Activated naive CD4-positive, alpha-beta T cell treated with anti-CD3 and anti-CD28 coated beads for 36 hours (primary cell): ENCODE measurements around the gene LRP4. TPM values are rescaled to one million over a fixed set of nuclear protein-coding genes. Genes with fewer than 3 reads are reported as not detected.
"Not testable (repeated sequence)": the region's sequence is repeated elsewhere in the genome, so short reads cannot be mapped to it uniquely, and the experiment has no call there.

Source experiments
- CTCF ChIA-PET: fragments of 350-600 bp; sonication (Branson Sonifier 250); formaldehyde crosslinking; loops from one replicate; lab custom pipeline; 2021; ENCODE audit warnings: antibody characterized with exemption; lab: Charles Lee
- DNase-seq: peaks from one replicate; pipeline ENCODE4 v3.0.0-alpha.2; 2020
- H3K27ac Mint-ChIP-seq: one replicate; pipeline ENCODE4 v1.8.0; 2021; ENCODE audit warnings: mild to moderate bottlenecking, mixed read lengths
- H3K27me3 Mint-ChIP-seq: one replicate; pipeline ENCODE4 v1.8.0; 2021; ENCODE audit warnings: low read depth, mixed read lengths
- H3K36me3 Mint-ChIP-seq: one replicate; pipeline ENCODE4 v1.8.0; 2021; ENCODE audit warnings: low read depth, mixed read lengths
- H3K4me1 Mint-ChIP-seq: one replicate; pipeline ENCODE4 v1.8.0; 2021; ENCODE audit warnings: low read depth, mixed read lengths
- H3K4me3 Mint-ChIP-seq: one replicate; pipeline ENCODE4 v1.8.0; 2021; ENCODE audit warnings: mild to moderate bottlenecking, moderate library complexity, mixed read lengths
- H3K9me3 Mint-ChIP-seq: one replicate; pipeline ENCODE4 v1.8.0; 2021; ENCODE audit warnings: mixed read lengths
- intact Hi-C: fragments of 100-400 bp; cut with micrococcal nuclease; formaldehyde crosslinking; loops from one replicate; pipeline ENCODE4 v1.15.1; 2023
- total RNA-seq, 2 experiments: library from RNA; stranded (reverse); gene quantifications; one replicate each; pipeline ENCODE4 v1.2.3, GENCODE V29; 2021

LRP4 gene, protein sequence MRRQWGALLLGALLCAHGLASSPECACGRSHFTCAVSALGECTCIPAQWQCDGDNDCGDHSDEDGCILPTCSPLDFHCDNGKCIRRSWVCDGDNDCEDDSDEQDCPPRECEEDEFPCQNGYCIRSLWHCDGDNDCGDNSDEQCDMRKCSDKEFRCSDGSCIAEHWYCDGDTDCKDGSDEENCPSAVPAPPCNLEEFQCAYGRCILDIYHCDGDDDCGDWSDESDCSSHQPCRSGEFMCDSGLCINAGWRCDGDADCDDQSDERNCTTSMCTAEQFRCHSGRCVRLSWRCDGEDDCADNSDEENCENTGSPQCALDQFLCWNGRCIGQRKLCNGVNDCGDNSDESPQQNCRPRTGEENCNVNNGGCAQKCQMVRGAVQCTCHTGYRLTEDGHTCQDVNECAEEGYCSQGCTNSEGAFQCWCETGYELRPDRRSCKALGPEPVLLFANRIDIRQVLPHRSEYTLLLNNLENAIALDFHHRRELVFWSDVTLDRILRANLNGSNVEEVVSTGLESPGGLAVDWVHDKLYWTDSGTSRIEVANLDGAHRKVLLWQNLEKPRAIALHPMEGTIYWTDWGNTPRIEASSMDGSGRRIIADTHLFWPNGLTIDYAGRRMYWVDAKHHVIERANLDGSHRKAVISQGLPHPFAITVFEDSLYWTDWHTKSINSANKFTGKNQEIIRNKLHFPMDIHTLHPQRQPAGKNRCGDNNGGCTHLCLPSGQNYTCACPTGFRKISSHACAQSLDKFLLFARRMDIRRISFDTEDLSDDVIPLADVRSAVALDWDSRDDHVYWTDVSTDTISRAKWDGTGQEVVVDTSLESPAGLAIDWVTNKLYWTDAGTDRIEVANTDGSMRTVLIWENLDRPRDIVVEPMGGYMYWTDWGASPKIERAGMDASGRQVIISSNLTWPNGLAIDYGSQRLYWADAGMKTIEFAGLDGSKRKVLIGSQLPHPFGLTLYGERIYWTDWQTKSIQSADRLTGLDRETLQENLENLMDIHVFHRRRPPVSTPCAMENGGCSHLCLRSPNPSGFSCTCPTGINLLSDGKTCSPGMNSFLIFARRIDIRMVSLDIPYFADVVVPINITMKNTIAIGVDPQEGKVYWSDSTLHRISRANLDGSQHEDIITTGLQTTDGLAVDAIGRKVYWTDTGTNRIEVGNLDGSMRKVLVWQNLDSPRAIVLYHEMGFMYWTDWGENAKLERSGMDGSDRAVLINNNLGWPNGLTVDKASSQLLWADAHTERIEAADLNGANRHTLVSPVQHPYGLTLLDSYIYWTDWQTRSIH (N-terminal part only)
- under 1 TPM; 0.32 to 0.52 TPM for total RNA-seq

DNA sequence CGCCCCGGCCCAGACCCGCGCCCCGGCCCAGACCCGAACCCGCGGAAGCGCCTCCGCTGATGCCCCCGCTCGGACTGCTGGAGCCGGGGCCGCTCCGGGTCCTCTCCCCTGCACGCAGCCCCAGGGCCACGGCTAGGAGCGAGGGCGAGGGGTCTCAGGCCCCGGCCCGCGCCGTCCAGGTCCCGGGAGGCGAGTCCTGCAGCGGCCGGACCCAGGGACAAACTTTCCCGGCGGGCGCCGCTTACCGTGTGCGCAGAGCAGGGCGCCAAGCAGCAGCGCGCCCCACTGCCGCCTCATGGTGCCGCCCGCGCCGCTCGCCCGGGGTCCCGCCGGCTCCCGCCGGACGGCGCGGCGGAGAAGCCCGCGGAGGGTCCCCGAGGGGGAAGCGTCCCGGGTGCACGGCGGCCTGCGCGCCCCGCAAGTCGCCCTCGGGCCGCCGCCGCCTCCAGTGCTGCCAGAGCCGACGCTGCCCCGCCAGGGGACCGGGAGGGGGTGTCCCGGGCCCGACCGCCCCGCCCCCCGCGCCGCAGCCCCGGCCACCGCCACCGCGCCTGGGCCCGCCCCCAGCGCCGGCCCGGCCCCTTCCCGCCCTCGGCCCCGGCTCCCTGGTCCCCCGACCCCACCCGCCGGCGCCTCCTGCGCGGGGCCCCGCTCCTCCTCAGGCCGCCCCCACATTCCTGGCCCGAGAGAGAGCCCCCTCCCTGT is at the start of gene LRP4:
TSS of gene LRP4 (minus strand) at position 468 of the 705 bp plus-strand sequence. CDS start at position 297, 171 bp downstream.
- intact Hi-C loops, result loop anchor here (2.0 to 10.0 kb wide), 2 partner anchors 19 to 537 kb away; partner anchors contain the start of gene CSTPP1
- Mint-ChIP-seq H3K9me3 (no peaks in the 10 kb centered on the region), H3K27me3 (peaks cover 51% of the 10 kb centered on the region), H3K4me1 (peaks cover 25% of the 10 kb centered on the region), H3K36me3 (no peaks in the 10 kb centered on the region), H3K27ac (no peak within 1 kb of the TSS), H3K4me3 (peak within 1 kb of the TSS; percentile 71)
- CTCF ChIA-PET, result interaction anchor here (0.6 to 1.7 kb wide), 6 partner anchors 8 to 237 kb away, joined by 3 to 12 read pairs (median 6); no protein-coding TSS in a partner anchor
- DNase-seq, result peak; percentile 33

DNA sequence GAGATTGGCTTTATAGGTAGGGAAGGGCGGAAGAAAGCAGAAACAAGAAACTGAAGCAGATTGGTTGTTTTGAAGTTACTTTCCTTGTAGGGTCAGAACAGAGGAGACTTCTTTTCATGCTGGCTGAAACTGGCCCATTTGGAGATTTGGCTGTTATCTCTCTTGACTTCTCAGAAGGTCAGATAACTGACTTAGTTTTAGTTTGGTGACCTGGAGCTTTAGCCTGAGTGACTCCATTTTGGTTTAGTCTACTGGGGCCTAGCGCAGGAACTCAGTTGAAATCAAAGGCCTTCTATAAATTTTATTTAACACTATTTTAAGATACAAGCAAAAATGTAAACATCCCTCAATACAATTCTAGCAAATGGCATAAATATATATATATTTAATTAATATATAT is 49.6 kb upstream of the LRP4 start:
- CTCF ChIA-PET, result interaction anchor here (0.5 kb wide), 1 partner anchor 52 kb away, joined by 3 read pairs; no protein-coding TSS in a partner anchor
- DNase-seq, result no peak
- Mint-ChIP-seq H3K4me1 (no peaks in the 10 kb centered on the region), H3K27ac (no peak overlapping the region), H3K9me3 (no peaks in the 10 kb centered on the region), H3K36me3 (peaks cover under 1% of the 10 kb centered on the region), H3K27me3 (no peaks in the 10 kb centered on the region), H3K4me3 (no peak overlapping the region)
- intact Hi-C loops, result no loop called here

DNA sequence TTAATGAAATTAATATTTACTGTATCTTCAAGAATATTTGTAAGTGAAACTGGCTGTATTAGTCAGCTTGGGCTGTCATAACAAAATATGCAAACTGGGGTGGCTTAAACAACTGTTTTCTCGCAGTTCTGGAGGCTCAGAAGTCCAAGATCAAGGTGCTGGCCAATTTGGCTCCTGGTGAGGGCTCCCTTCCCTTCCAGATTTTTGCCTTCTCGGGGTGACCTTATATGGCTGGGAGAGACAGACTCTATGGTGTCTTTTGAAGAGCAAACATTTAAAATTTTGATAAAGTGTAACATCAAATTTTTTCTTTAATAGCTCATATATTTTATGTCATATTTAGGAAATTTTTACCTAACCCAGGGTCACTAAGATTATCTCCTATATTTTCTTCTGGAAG is 48.4 kb upstream of the LRP4 start:
- no peak overlapping the region for H3K4me3 Mint-ChIP-seq
- peaks cover 2% of the 10 kb centered on the region for H3K36me3 Mint-ChIP-seq
- CTCF ChIA-PET, result interaction anchor here (0.6 to 1.4 kb wide), 2 partner anchors 13 to 186 kb away, joined by 3 to 7 read pairs; no protein-coding TSS in a partner anchor
- no peak for DNase-seq
- H3K27ac Mint-ChIP-seq, result no peak overlapping the region
- H3K9me3 Mint-ChIP-seq, result no peaks in the 10 kb centered on the region
- no peaks in the 10 kb centered on the region for H3K4me1 Mint-ChIP-seq
- no peaks in the 10 kb centered on the region for H3K27me3 Mint-ChIP-seq
- intact Hi-C loops, result no loop called here

DNA sequence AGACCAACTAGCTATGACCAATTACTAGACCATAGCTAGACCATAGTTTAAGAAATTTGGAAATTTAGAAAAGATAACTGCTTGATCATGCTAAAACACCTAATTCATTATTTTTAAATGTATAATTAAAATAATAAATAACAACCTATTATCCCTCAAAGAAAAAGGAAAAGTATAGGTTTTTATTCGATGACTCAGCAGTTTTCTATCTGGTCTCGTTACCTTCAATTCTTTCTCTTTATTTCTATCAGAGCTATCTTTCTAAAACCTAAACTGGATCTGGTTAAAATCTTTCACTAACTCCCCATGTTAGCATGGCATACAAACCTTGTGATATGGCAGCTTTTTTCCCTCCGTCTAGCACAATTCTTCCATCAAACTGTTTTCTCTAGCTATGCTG is 45.5 kb upstream of the LRP4 start:
- no peak overlapping the region for H3K27ac Mint-ChIP-seq
- intact Hi-C loops, result no loop called here

DNA sequence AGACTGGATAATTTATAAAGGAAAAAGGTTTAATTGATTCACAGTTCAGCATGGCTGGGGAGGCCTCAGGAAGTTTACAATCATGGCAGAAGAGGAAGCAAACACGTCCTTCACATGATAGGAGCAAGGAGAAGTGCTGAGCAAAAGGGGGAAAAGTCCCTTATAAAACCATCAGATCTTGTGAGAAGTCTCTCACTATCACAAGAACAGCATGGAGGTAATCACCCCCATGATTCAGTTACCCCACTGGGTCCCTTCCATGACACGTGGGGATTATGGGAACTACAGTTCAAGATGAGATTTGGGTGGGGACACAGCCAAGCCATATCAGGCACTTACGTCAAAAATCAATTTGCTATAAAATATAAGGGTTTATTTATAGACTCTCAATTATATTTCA is 43.5 kb upstream of the LRP4 start:
- intact Hi-C loops, H3K27ac Mint-ChIP-seq, H3K9me3 Mint-ChIP-seq, H3K4me1 Mint-ChIP-seq, DNase-seq, H3K27me3 Mint-ChIP-seq, H3K4me3 Mint-ChIP-seq: not testable (repeated sequence)
- peaks cover 14% of the 10 kb centered on the region for H3K36me3 Mint-ChIP-seq
- CTCF ChIA-PET, result interaction anchor here (0.5 kb wide), 1 partner anchor 10 kb away, joined by 3 read pairs; no protein-coding TSS in a partner anchor

More for the DNA sequence above, 45.5 kb upstream of the LRP4 start:
- H3K36me3 Mint-ChIP-seq, result peaks cover 10% of the 10 kb centered on the region
- no peaks in the 10 kb centered on the region for H3K4me1 Mint-ChIP-seq
- no peaks in the 10 kb centered on the region for H3K27me3 Mint-ChIP-seq
- DNase-seq, result no peak
- H3K4me3 Mint-ChIP-seq, result no peak overlapping the region
- CTCF ChIA-PET, result interaction anchor here (0.7 kb wide), 2 partner anchors 12 to 13 kb away, joined by 3 to 4 read pairs; no protein-coding TSS in a partner anchor
- peaks cover 7% of the 10 kb centered on the region for H3K9me3 Mint-ChIP-seq

DNA sequence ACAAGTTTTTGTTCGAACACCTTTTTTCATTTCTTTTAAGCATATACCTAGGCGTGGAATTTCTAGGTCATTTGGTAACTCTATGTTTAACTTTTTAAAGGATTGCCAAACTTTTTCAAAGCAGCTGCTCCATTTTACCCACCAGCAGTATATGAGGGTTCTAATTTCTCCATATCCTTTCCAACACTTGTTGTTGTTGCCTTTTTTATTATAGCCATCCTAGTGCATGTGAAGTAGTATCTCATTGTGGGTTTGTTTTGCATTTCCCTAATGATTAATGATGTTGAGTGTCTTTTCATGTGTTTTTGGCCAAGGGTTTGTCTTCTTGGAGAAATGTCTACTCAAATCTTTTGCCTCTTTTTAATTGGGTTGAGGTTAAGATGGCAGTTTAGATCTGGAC is 42.7 kb upstream of the LRP4 start:
- CTCF ChIA-PET, result no interaction called here
- peaks cover 7% of the 10 kb centered on the region for H3K9me3 Mint-ChIP-seq
- H3K27me3 Mint-ChIP-seq, result no peaks in the 10 kb centered on the region
- no peak overlapping the region for H3K27ac Mint-ChIP-seq
- intact Hi-C loops, result no loop called here
- peaks cover 14% of the 10 kb centered on the region for H3K36me3 Mint-ChIP-seq
- H3K4me1 Mint-ChIP-seq, result no peaks in the 10 kb centered on the region
- no peak overlapping the region for H3K4me3 Mint-ChIP-seq
- no peak for DNase-seq

DNA sequence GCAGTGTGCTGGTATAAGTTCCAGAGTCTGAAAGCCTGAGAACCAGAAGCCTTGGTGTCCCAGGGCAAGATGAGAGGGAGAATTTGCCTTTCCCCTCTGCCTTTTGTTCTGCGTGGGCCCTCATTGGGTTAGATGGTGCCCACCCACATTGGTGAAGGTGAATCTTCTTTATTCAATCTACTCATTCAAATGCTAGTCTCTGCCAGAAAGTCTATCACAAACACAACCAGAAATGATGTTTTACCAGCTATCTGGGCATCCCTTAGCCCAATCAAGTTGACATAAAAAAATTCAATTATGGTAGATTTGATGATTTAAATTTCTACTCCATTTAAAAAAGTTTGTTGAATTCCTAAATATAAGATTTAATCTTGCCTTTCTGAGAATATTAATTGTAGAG is 40.4 kb upstream of the LRP4 start:
- Mint-ChIP-seq H3K27ac (no peak overlapping the region), H3K4me3 (no peak overlapping the region), H3K36me3 (peaks cover 14% of the 10 kb centered on the region), H3K9me3 (peaks cover 7% of the 10 kb centered on the region), H3K4me1 (no peaks in the 10 kb centered on the region), H3K27me3 (no peaks in the 10 kb centered on the region)
- CTCF ChIA-PET, result no interaction called here
- intact Hi-C loops, result no loop called here
- no peak for DNase-seq

DNA sequence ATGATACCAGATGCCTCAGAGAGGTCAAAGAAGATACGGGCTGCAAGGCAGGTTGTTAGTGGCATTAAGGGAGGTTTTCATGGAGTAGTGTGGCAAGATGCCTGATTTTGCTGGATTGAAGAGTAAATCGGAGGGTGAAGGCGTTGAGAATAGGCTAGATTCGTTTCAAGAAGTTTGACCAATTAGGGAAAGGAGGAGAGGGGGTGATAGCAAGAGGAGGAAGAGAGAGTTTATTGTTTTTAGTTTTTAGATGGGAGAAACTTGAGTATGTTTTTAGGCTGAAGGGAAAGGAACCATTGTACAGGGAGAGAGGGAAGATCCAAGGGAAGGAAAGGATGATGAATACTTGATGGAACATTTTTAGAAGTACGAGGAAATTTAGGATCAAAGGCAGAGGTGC is 34.7 kb upstream of the LRP4 start:
- CTCF ChIA-PET, result no interaction called here
- intact Hi-C loops, result no loop called here
- no peak for DNase-seq
- H3K9me3 Mint-ChIP-seq, result no peaks in the 10 kb centered on the region
- H3K4me3 Mint-ChIP-seq, result no peak overlapping the region
- no peak overlapping the region for H3K27ac Mint-ChIP-seq
- H3K36me3 Mint-ChIP-seq, result no peaks in the 10 kb centered on the region
- H3K4me1 Mint-ChIP-seq, result peaks cover 10% of the 10 kb centered on the region
- H3K27me3 Mint-ChIP-seq, result no peaks in the 10 kb centered on the region

DNA sequence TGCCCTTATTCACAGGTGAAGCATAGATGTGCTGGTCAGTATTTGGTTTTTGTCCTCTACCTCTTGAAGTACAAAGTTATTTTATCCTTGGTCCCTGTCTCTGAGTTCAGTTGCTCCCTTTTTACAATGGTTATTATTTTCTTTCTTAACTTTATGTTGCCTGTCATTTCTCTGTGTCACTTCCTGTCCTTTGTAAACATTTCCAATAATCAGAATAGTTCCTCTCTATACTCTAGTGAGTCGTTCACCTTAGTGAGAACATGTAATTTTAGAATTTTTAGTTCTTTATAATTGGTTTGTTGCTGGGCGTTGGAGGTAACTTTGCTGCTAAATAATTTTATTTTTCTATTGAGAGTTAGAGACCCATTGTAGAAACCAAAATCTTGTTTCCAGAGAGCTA is 34.2 kb upstream of the LRP4 start:
- DNase-seq, result no peak
- no peaks in the 10 kb centered on the region for H3K9me3 Mint-ChIP-seq
- H3K27ac Mint-ChIP-seq, result no peak overlapping the region
- no peaks in the 10 kb centered on the region for H3K36me3 Mint-ChIP-seq
- intact Hi-C loops, result no loop called here
- H3K27me3 Mint-ChIP-seq, result no peaks in the 10 kb centered on the region
- peaks cover 10% of the 10 kb centered on the region for H3K4me1 Mint-ChIP-seq
- H3K4me3 Mint-ChIP-seq, result no peak overlapping the region
- CTCF ChIA-PET, result no interaction called here

DNA sequence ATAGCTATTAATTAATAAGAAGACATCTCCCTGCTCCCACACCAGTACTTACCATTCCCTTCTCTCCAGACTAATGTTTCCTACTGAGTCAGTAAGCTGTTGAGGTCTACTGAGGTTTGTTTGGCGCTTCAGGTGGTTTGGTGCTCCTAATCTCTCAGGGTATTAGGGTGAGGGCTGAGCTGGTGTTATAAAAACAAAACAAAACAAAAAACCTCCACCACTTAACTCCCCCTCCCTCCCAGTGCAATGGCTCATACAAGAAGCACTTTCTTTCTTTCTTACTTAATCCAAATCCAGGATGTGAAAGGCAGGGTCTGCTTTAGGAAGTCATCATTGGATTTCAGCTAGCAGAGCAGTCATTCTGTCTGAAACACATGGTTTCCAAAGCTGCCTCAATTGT is 33.5 kb upstream of the LRP4 start:
- no peak overlapping the region for H3K27ac Mint-ChIP-seq
- H3K4me1 Mint-ChIP-seq, result peaks cover 10% of the 10 kb centered on the region
- H3K9me3 Mint-ChIP-seq, result no peaks in the 10 kb centered on the region
- no peaks in the 10 kb centered on the region for H3K36me3 Mint-ChIP-seq
- no peaks in the 10 kb centered on the region for H3K27me3 Mint-ChIP-seq
- no peak for DNase-seq
- H3K4me3 Mint-ChIP-seq, result no peak overlapping the region
- CTCF ChIA-PET, result interaction anchor here (0.6 to 1.1 kb wide), 2 partner anchors 12 to 24 kb away, joined by 3 to 4 read pairs; no protein-coding TSS in a partner anchor
- intact Hi-C loops, result no loop called here

DNA sequence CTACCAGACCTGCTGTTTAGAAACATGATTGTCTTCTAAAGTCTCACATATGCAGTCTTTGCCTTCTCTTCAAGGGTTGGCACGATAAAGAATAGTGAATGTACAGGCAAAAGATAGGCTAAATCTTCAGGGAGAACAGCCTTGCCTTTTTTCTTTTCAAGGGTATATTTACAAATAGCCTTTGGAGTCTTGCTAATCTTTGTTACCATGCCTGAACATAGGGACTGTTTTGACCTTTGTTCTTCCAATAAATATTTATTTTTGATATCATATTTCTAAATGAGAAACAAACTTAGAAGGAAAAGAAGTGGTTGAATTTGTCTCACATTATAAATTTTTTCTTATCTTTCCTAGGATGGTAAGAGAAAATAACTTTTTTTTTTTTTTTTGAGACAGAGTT is 30.9 kb upstream of the LRP4 start:
- Mint-ChIP-seq H3K36me3 (no peaks in the 10 kb centered on the region), H3K4me3 (no peak overlapping the region), H3K4me1 (peaks cover 10% of the 10 kb centered on the region), H3K9me3 (no peaks in the 10 kb centered on the region), H3K27ac (no peak overlapping the region), H3K27me3 (no peaks in the 10 kb centered on the region)
- intact Hi-C loops, result no loop called here
- CTCF ChIA-PET, result no interaction called here
- no peak for DNase-seq
